HG03575 (cell line): ENCODE measurements around the gene GARRE1.
"Not testable (repeated sequence)": the region's sequence is repeated elsewhere in the genome, so short reads cannot be mapped to it uniquely, and the experiment has no call there.

ENCODE experiments used
- ATAC-seq: cut with Tn5 transposase; IDR thresholded peaks from one replicate; pipeline ENCODE4 v1.9.1; 2021; ENCODE audit not compliant: unreplicated experiment, insufficient number of reproducible peaks, low FRiP score; ENCODE audit errors: extremely low read depth

GARRE1 gene

GRCh38 chr19:34228762-34229161 lies 25.6 kb upstream of the GARRE1 start:
- no peak for ATAC-seq

DNA sequence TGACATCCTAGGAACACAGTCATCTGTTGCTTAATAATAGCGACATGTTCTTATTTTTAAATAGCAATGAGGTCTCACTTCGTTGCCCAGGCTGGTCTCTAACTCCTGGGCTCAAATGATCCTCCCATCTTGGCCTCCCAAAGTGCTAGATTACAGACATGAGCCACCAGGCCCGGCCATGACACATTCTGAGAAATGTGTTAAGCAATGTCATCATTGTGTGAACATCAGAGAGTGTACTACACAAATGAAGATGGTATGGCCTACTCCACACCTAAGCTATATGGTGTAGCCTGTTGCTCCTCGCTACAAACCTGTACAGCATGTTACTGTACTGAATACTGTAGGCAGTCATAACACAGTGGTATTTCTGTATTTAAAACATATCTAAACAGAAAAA lies 24.6 kb upstream of the GARRE1 start:
- no peak for ATAC-seq

- no peak for ATAC-seq
Measured at GRCh38 chr19:34230820-34231219, 23.5 kb upstream of the GARRE1 start.

GRCh38 chr19:34231439-34231838 lies 22.9 kb upstream of the GARRE1 start:
- ATAC-seq = no peak

DNA sequence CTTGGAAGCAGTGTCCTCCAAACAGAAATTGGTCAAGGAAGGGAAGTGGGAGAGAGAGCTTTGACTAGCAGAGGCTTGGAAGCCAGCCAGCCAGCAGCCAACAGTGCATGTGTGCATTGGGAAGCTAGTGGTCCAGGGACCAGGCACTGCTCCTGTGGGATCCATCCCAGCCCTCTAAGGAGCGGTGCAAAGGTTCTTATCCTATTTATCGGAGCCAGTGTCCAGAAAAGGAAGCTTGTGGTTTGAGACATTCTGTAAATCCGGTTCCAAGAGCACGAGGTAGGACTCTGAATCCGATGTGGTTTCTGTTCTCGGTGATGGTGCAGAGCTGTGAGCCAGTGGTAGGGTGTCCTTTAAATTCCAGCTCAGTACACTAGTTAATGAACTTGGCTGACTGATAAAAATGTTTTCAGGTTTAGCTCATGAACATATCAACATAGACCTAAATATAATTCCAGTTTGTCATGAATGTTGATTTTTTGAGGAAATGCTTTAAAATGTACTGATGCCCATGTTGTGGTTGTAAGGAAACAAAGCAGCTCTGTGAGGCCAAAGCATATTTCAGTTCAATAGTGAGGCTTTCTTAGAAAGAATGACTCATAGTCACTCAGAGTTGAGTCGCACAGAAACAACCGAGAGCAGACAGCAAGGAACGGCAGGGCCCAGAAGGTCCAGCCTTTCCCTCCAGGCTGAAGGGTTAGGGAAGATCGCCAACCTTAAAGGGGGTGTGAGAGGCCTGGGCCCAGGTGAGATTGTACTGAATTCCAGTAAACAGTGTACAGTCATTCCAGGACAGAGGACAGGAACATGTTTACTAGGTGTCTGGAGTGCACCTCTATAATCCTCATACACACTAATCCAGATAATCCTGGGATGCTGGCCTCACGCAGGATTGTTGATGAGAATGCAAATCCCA lies 21.5 kb upstream of the GARRE1 start:
- ATAC-seq = no peak

- no peak for ATAC-seq
Measured at GRCh38 chr19:34235425-34235940, 18.9 kb upstream of the GARRE1 start.

GRCh38 chr19:34236035-34236987 lies 18.0 kb upstream of the GARRE1 start:
- ATAC-seq = no peak

- ATAC-seq = no peak
Measured at GRCh38 chr19:34237283-34237682, 17.1 kb upstream of the GARRE1 start.

DNA sequence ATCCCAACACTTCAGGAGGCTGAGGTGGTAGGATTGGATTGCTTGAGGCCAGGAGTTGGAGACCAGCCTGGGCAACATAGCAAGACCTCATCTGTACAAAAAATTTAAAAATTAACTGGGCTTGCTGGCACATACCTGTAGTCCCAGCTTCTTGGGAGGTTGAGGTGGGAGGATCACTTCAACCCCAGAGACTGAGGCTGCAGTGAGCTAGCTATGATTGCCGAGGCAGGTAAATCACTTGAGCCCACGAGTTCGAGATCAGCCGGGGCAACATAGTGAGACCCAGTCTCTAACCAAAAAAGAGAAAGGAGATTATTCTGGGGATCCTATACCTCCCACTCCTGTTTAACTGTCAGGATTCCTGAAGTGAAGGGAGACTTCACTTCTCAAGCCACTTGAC lies 16.4 kb upstream of the GARRE1 start:
- ATAC-seq = no peak

- ATAC-seq = no peak
Measured at GRCh38 chr19:34241513-34242337, 12.6 kb upstream of the GARRE1 start.

DNA sequence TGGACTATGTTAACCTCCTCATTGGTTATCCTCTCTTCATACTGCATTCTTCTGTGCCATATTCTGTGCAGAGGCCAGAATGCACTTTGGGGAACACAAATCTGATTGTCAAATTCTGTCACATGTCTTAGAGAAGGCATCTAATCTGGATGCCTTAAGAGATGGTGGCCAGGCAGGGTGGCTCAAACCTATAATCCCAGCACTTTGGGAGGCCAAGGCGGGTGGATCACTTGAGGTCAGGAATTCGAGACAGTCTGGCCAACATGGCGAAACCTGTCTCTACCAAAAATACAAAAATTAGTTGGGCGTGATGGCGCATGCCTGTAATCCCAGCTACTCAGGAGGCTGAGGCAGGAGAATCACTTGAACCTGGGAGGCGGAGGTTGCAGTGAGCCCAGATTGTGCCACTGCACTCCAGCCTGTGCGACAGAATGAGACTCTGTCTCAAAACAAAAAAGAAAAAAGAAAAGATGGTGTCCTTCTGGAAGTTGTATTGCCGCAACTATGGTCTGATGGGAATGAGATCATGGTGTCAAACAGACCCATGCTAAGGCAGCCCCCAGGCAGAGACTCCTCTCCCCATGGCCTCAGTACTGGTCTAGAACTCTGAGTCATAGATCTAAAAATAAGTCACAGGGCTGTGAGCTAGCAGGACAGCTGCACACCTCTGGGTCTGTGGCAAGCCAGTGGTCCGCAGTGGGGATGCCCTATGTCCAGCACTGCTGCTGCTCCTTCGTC lies 11.0 kb upstream of the GARRE1 start:
- not testable (repeated sequence) for ATAC-seq

DNA sequence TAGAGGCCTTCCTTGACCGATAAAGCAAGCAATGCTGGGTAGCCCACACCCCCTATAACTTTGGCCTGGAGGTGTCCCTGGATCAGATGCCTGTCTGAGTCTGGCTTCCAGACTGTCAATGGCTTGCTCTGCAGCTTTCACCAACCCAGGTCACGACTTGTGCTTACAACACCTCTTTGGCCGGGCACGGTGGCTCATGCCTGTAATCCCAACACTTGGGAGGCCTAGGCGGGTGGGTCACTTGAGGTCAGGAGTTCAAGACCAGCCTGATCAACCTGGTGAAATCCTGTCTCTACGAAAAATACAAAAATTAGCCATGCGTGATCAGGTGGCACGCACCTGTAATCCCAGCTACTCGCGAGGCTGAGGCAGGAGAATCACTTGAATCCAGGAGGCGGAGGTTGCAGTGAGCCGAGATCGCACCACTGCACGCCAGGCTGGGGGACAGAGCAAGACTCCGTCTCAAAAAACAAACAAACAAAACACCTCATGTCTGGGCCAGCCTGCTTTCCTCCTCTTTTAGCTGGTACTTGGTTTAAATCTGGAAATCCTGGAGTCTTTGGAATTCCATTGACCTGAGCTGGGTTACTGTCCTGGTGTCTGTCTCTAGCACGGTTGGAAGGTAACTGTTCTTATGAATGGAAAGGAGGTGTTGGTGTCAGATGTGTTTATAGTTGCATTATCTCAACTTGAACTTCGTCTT lies 10.3 kb upstream of the GARRE1 start:
- no peak for ATAC-seq

GRCh38 chr19:34244611-34245299 lies 9.6 kb upstream of the GARRE1 start:
- no peak for ATAC-seq

DNA sequence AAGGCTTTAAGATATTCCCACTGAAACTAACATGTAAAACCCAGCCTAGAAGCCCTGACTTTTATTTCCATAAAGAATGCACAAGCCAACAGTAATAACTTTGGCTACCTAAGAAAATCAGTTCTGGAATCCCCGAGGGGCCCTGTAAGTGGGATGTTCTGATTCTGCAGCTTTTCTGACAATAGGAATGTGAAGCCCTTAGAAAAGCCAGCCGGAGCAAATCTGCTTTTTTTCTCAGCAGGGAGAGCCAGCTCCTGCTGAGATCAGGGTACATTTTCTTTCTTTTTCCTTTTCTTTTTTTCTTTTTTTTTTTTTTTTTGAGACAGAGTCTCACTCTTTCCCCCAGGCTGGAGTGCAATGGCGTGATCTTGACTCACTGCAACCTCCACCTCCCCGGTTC lies 8.0 kb upstream of the GARRE1 start:
- ATAC-seq = no peak

DNA sequence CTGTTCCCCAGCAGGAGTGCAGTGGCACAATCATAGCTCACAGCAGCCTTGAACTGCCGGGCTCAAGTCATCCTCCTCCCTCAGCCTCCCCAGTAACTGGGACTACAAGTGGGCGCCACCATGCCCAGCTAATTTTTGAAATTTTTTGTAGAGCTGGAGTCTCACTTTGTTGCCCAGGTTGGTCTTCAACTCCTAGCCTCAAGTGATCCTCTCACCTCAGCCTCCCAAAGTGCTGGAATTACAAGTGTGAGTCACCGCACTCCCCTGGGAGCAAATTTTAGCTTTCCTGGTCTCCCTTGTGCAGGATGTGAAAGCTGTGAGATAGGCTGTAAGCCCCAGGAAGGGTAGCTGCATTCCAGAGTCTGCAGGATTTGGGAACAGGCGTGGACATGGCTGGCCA lies 5.4 kb upstream of the GARRE1 start:
- ATAC-seq = no peak

DNA sequence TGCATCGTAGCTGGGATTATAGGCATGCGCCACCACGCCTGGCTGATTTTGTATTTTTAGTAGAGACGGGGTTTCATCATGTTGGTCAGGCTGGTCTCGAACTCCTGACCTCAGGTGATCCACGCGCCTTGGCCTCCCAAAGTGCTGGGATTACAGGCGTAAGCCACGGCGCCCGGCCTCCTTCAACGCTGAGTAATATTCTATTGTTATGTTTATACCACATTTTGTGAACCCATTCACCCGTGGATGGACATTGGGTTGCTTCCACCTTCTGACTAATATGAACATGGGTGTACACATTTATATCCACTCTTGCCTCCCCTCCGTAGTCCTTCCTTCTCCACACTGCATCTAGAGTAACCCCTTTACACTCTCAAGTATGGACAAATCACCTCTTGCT lies 1.2 kb upstream of the GARRE1 start:
- ATAC-seq = not testable (repeated sequence)

- ATAC-seq = not testable (repeated sequence)
Measured at GRCh38 chr19:34253681-34254045, 691 bp upstream of the GARRE1 start.
